Common myeloid progenitor, CD34-positive (primary cell): ENCODE results near the gene VPS52.
A peak's percentile ranks its signal among the peaks of the same experiment; 100 is the strongest.

Experiments
- CTCF ChIA-PET: fragments of 350-600 bp; sonication (Branson Sonifier 250); formaldehyde crosslinking; loops from one replicate; lab custom pipeline; 2021; ENCODE audit warnings: antibody characterized with exemption; lab: Charles Lee
- POLR2A ChIA-PET: fragments of 350-600 bp; sonication (Branson Sonifier 250); formaldehyde crosslinking; loops from one replicate; lab custom pipeline; 2021; ENCODE audit warnings: antibody characterized with exemption; lab: Charles Lee
- DNase-seq, 3 donors: peaks; one replicate each; pipeline versions ENCODE4 v3.0.0 to v3.0.0-alpha.2; 2013
- H3K27ac ChIP-seq, 2 experiments: 1 replicate in 1 of 2; 2 replicates in 1 of 2; pipeline ENCODE4 v1.7.0; 2013; ENCODE audit warnings: inconsistent platforms in 2 of 2, low read length in 2 of 2, mild to moderate bottlenecking in 2 of 2, low read depth in 1 of 2, moderate library complexity in 1 of 2; ENCODE audit not compliant: severe bottlenecking in 2 of 2, insufficient read depth in 1 of 2, poor library complexity in 1 of 2
- H3K27me3 ChIP-seq, 5 experiments: replicated peaks in 2 of 5; 1 replicate in 3 of 5; 2 replicates in 2 of 5; pipeline versions ENCODE4 v1.6.1 to v1.7.0; 2013; ENCODE audit warnings: low read length in 4 of 5, mild to moderate bottlenecking in 2 of 5, moderate library complexity in 2 of 5, inconsistent platforms in 1 of 5; ENCODE audit not compliant: insufficient read depth in 5 of 5, control insufficient read depth in 4 of 5
- H3K36me3 ChIP-seq, 4 experiments: 1 replicate in 2 of 4; 2 replicates in 2 of 4; pipeline versions ENCODE4 v1.6.1 to v1.7.0; 2013; ENCODE audit warnings: low read length in 3 of 4, control low read depth in 1 of 4, mild to moderate bottlenecking in 1 of 4; ENCODE audit not compliant: control insufficient read depth in 4 of 4, insufficient read depth in 4 of 4
- H3K4me1 ChIP-seq, 4 experiments: 1 replicate in 3 of 4; 2 replicates in 1 of 4; pipeline versions ENCODE4 v1.6.1 to v1.7.1; 2013; ENCODE audit warnings: low read length in 3 of 4, mild to moderate bottlenecking in 3 of 4, control low read depth in 1 of 4, inconsistent platforms in 1 of 4, moderate library complexity in 1 of 4; ENCODE audit not compliant: control insufficient read depth in 4 of 4, insufficient read depth in 4 of 4; ENCODE audit errors: control extremely low read depth in 1 of 4
- H3K4me3 ChIP-seq, 7 experiments: 1 replicate in 4 of 7; 2 replicates in 3 of 7; pipeline versions ENCODE4 v1.5.1 to v1.7.0; 2013; ENCODE audit warnings: mild to moderate bottlenecking in 7 of 7, low read length in 6 of 7, moderate library complexity in 6 of 7, inconsistent platforms in 2 of 7, low read depth in 2 of 7, control low read depth in 1 of 7; ENCODE audit not compliant: insufficient read depth in 4 of 7, control insufficient read depth in 1 of 7; ENCODE audit errors: extremely low read depth in 1 of 7
- H3K9me3 ChIP-seq, 5 experiments: 1 replicate in 4 of 5; 2 replicates in 1 of 5; pipeline versions ENCODE4 v1.6.1 to v1.7.1; 2013; ENCODE audit warnings: low read length in 4 of 5, mild to moderate bottlenecking in 2 of 5, inconsistent platforms in 1 of 5, low read depth in 1 of 5, moderate library complexity in 1 of 5; ENCODE audit not compliant: control insufficient read depth in 4 of 5, insufficient read depth in 2 of 5; ENCODE audit errors: control extremely low read depth in 1 of 5
- WGBS: methylation state at CpG from one replicate; pipeline ENCODE4 v1.1.5; 2013; ENCODE audit not compliant: insufficient coverage; 5-methylcytosine and 5-hydroxymethylcytosine counted together

Gene VPS52

GRCh38 chr6:33207552-33208090 lies 64.1 kb downstream of the VPS52 start:
- CTCF ChIA-PET, result interaction anchor here (1.2 to 3.3 kb wide), 4 partner anchors 10 to 41 kb away, joined by 4 to 14 read pairs (median 4); no protein-coding TSS in a partner anchor
- Histone ChIP-seq H3K4me3 (peak overlapping the region; percentile 66 to 97 (median 83)), H3K27ac (peak overlapping the region; percentile 85 to 97), H3K36me3 (peaks cover 3 to 42% (median 25%) of the 10 kb centered on the region in 4 experiments), H3K27me3 (no peaks in the 10 kb centered on the region), H3K9me3 (no peaks in the 10 kb centered on the region), H3K4me1 (peaks cover 5 to 38% (median 31%) of the 10 kb centered on the region in 4 experiments)
- WGBS, result 2% methylated on average over 22 of the region's 29 CpGs
- POLR2A ChIA-PET, result interaction anchor here (1.1 kb wide), 1 partner anchor 64 kb away, joined by 3 read pairs; no protein-coding TSS in a partner anchor
- DNase-seq, result no peak

GRCh38 chr6:33206864-33207551 lies 64.7 kb downstream of the VPS52 start:
- no peak for DNase-seq
- no peak overlapping the region for H3K27ac ChIP-seq

GRCh38 chr6:33206027-33206863 lies 65.4 kb downstream of the VPS52 start:
- Histone ChIP-seq H3K27ac (no peak overlapping the region), H3K4me3 (peak overlapping the region in 1 of 7 experiments; percentile 89), H3K4me1 (peaks cover 5 to 50% (median 38%) of the 10 kb centered on the region in 4 experiments), H3K36me3 (peaks cover 3 to 42% (median 28%) of the 10 kb centered on the region in 4 experiments), H3K9me3 (no peaks in the 10 kb centered on the region), H3K27me3 (no peaks in the 10 kb centered on the region)
- ChIA-PET POLR2A (no interaction called here), CTCF (interaction anchor here (1.0 kb wide), 1 partner anchor 190 kb away, joined by 3 read pairs; no protein-coding TSS in a partner anchor)
- DNase-seq, result no peak
- WGBS, result no CpG with 5 or more reads among the region's 3 CpGs

More at GRCh38 chr6:33206864-33207551, 64.7 kb downstream of the VPS52 start:
- peaks cover 5 to 43% (median 31%) of the 10 kb centered on the region in 4 experiments for H3K4me1 ChIP-seq
- H3K36me3 ChIP-seq, result peaks cover 3 to 44% (median 30%) of the 10 kb centered on the region in 4 experiments
- no peaks in the 10 kb centered on the region for H3K9me3 ChIP-seq
- ChIA-PET POLR2A (interaction anchor here (1.1 kb wide), 1 partner anchor 63 kb away, joined by 3 read pairs; no protein-coding TSS in a partner anchor), CTCF (interaction anchor here (1.2 kb wide), 1 partner anchor 40 kb away, joined by 4 read pairs; no protein-coding TSS in a partner anchor)
- WGBS, result 12% methylated on average over 6 of the region's 20 CpGs
- H3K27me3 ChIP-seq, result no peaks in the 10 kb centered on the region
- H3K4me3 ChIP-seq, result peak overlapping the region in 6 of 7 experiments; percentile 66 to 97 (median 86)

DNA sequence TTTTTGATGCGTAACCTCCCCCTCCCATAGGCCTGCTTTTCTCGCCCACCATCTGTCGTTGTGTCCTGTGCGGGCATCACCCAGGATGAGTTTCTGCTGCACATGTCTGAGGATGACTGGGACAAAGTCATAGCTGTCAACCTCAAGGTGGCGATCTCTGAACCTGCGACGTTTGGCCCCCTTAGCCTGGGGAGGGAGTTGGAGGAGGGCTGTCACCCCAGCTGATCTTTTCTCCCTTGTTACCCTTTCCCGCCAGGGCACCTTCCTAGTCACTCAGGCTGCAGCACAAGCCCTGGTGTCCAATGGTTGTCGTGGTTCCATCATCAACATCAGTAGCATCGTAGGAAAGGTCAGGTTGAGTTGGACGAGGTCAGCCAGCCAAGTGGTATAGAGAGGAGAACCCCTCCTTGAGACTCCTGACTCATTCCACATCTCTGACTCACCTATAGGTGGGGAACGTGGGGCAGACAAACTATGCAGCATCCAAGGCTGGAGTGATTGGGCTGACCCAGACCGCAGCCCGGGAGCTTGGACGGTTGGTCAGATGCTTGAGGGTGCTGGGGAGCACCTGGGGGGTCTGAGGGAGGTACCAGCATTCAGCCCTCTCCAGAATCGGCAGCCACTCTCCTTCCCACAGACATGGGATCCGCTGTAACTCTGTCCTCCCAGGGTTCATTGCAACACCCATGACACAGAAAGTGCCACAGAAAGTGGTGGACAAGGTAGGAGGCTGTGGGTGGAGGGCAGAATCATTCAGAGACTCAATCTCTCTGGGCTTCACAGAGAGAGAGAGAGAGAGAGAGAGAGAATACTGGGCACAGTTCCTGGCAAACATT lies 66.3 kb downstream of the VPS52 start:
- no peaks in the 10 kb centered on the region for H3K9me3 ChIP-seq
- peak overlapping the region; percentile 45 to 94 (median 80) for H3K4me3 ChIP-seq
- DNase-seq, result peak in 1 of 3 donors; percentile 29
- H3K27ac ChIP-seq, result no peak overlapping the region
- no peaks in the 10 kb centered on the region for H3K27me3 ChIP-seq
- H3K4me1 ChIP-seq, result peaks cover 5 to 53% (median 43%) of the 10 kb centered on the region in 4 experiments
- ChIA-PET CTCF (interaction anchor here (1.0 to 1.4 kb wide), 3 partner anchors 10 to 189 kb away, joined by 3 read pairs; no protein-coding TSS in a partner anchor), POLR2A (no interaction called here)
- peaks cover 2 to 36% (median 25%) of the 10 kb centered on the region in 4 experiments for H3K36me3 ChIP-seq
- 43% methylated on average over 9 of the region's 17 CpGs for WGBS

GRCh38 chr6:33204415-33205190 lies 67.1 kb downstream of the VPS52 start, which contains the start of gene HSD17B8:
Gene HSD17B8, plus strand, starts transcription at chr6:33204655. Its CDS starts 14 bp downstream, at chr6:33204669.
- Histone ChIP-seq H3K4me3 (peak within 1 kb of the TSS; percentile 45 to 94 (median 80)), H3K27me3 (no peaks in the 10 kb centered on the region), H3K27ac (peak within 1 kb of the TSS in 1 of 2 experiments; percentile 51), H3K4me1 (peaks cover 6 to 56% (median 45%) of the 10 kb centered on the region in 4 experiments), H3K36me3 (peaks cover 2 to 28% (median 18%) of the 10 kb centered on the region in 4 experiments), H3K9me3 (no peaks in the 10 kb centered on the region)
- ChIA-PET CTCF (interaction anchor here (0.7 to 1.4 kb wide), 3 partner anchors 9 to 78 kb away, joined by 3 to 4 read pairs (median 3); no protein-coding TSS in a partner anchor), POLR2A (interaction anchor here (0.6 kb wide), 1 partner anchor 44 kb away, joined by 3 read pairs; no protein-coding TSS in a partner anchor)
- under 1% methylated on average over 43 of the region's 48 CpGs for WGBS
- DNase-seq, result peak; percentile 90 to 91 (median 91)
